Measurements from ENCODE around the gene EVL.

DNA sequence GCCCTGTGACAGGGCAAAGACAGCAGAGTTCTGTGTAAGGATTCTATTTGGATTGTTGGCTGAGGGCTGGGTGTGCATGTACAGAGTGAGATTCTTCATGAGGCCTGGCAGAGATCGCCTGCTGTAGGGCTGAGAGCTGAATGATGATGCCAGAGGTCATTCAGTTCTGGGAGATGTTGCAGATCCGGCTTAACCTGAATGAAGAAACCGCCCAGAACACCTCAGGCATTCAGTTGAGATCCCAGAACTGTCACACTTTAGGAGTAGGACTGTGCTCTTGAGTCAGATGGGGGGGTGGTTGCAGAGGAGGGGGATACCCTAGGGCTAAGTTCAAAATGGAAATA is 5.8 kb upstream of the EVL start:
- no peak for TF ChIP-seq POLR2A (IDR thresholded peaks at IDR 0.05)
- TF ChIP-seq, protein P1, sequence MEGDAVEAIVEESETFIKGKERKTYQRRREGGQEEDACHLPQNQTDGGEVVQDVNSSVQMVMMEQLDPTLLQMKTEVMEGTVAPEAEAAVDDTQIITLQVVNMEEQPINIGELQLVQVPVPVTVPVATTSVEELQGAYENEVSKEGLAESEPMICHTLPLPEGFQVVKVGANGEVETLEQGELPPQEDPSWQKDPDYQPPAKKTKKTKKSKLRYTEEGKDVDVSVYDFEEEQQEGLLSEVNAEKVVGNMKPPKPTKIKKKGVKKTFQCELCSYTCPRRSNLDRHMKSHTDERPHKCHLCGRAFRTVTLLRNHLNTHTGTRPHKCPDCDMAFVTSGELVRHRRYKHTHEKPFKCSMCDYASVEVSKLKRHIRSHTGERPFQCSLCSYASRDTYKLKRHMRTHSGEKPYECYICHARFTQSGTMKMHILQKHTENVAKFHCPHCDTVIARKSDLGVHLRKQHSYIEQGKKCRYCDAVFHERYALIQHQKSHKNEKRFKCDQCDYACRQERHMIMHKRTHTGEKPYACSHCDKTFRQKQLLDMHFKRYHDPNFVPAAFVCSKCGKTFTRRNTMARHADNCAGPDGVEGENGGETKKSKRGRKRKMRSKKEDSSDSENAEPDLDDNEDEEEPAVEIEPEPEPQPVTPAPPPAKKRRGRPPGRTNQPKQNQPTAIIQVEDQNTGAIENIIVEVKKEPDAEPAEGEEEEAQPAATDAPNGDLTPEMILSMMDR (IDR thresholded peaks at IDR 0.05) = no peak
- no peak for TF ChIP-seq EP300 (IDR thresholded peaks at IDR 0.05; ENCODE audit: low read depth)
